Ectodermal cell (in vitro differentiated cells): Measurements from ENCODE around the gene SPIN1.
"Not testable (repeated sequence)": the region's sequence is repeated elsewhere in the genome, so short reads cannot be mapped to it uniquely, and the experiment has no call there.

Source experiments
- H3K27ac ChIP-seq: 2 replicates; pipeline ENCODE4 v1.7.0; 2013; ENCODE audit warnings: mild to moderate bottlenecking, low read depth, low read length; ENCODE audit not compliant: insufficient read depth, poor library complexity, severe bottlenecking
- H3K27me3 ChIP-seq: 2 replicates; pipeline ENCODE4 v1.7.0; 2013; ENCODE audit warnings: mild to moderate bottlenecking, low read length; ENCODE audit not compliant: insufficient read depth, control insufficient read depth, poor library complexity, severe bottlenecking
- H3K36me3 ChIP-seq: one replicate; pipeline ENCODE4 v1.7.0; 2013; ENCODE audit warnings: low read length; ENCODE audit not compliant: control insufficient read depth, insufficient read depth
- H3K4me1 ChIP-seq: one replicate; pipeline ENCODE4 v1.7.0; 2013; ENCODE audit warnings: low read length; ENCODE audit not compliant: control insufficient read depth, insufficient read depth
- H3K4me3 ChIP-seq: 2 replicates; pipeline ENCODE4 v1.7.0; 2013; ENCODE audit warnings: low read depth, low read length, control low read depth; ENCODE audit not compliant: insufficient read depth
- H3K9me3 ChIP-seq: 2 replicates; pipeline ENCODE4 v1.7.0; 2013; ENCODE audit warnings: mild to moderate bottlenecking, low read length, moderate library complexity; ENCODE audit not compliant: control insufficient read depth
- WGBS, 2 experiments: methylation state at CpG; one replicate each; pipeline ENCODE4 v1.1.7; 2013; ENCODE audit warnings: missing lambda C conversion rate in 2 of 2; 5-methylcytosine and 5-hydroxymethylcytosine counted together

Gene SPIN1

GRCh38 chr9:88364706-88365105 lies 23.5 kb upstream of the SPIN1 start:
- Histone ChIP-seq H3K4me3 (no peak overlapping the region), H3K27me3 (no peaks in the 10 kb centered on the region), H3K4me1 (no peaks in the 10 kb centered on the region), H3K9me3 (no peaks in the 10 kb centered on the region), H3K27ac (no peak overlapping the region), H3K36me3 (no peaks in the 10 kb centered on the region)
- 96 to 98% methylated on average over 2 of the region's 2 CpGs for WGBS, 2 experiments

GRCh38 chr9:88370346-88370745 lies 17.9 kb upstream of the SPIN1 start:
- no peaks in the 10 kb centered on the region for H3K9me3 ChIP-seq
- H3K4me3 ChIP-seq = no peak overlapping the region
- H3K36me3 ChIP-seq = no peaks in the 10 kb centered on the region
- no peaks in the 10 kb centered on the region for H3K27me3 ChIP-seq
- no peaks in the 10 kb centered on the region for H3K4me1 ChIP-seq
- no peak overlapping the region for H3K27ac ChIP-seq

DNA sequence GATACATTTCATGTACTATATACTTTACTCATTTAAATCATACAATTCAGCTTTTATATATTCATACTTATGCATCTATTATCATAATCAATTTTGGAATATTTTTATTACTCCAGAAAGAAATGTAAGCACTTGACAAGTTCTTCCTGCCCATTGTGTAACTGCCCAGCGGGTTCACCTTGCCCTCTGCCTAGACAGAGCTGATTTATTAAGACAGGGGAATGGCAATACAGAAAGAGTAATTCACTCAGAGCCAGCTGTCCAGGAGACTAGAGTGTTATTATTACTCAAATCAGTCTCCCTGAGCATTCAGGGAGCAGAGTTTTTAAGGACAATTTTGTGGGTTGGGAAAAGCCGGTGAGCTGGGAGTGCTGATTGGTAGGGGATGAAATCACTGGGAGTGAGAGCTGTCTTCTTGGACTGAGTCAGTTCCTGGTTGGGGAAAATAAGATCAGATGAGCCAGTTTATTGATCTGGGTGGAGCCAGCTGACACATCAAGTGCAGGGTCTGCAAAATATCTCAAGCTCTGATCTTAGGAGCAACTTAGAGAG lies 16.1 kb upstream of the SPIN1 start:
- H3K9me3 ChIP-seq = no peaks in the 10 kb centered on the region
- WGBS, 2 experiments = 54 to 74% methylated on average over 2 of the region's 2 CpGs
- no peak overlapping the region for H3K27ac ChIP-seq
- no peaks in the 10 kb centered on the region for H3K27me3 ChIP-seq
- H3K4me3 ChIP-seq = no peak overlapping the region
- no peaks in the 10 kb centered on the region for H3K36me3 ChIP-seq
- H3K4me1 ChIP-seq = no peaks in the 10 kb centered on the region

- no peaks in the 10 kb centered on the region for H3K36me3 ChIP-seq
- WGBS, 2 experiments = 89% methylated on average over 4 to 5 of the region's 5 CpGs
Measured at GRCh38 chr9:88373045-88373444, 15.2 kb upstream of the SPIN1 start.

DNA sequence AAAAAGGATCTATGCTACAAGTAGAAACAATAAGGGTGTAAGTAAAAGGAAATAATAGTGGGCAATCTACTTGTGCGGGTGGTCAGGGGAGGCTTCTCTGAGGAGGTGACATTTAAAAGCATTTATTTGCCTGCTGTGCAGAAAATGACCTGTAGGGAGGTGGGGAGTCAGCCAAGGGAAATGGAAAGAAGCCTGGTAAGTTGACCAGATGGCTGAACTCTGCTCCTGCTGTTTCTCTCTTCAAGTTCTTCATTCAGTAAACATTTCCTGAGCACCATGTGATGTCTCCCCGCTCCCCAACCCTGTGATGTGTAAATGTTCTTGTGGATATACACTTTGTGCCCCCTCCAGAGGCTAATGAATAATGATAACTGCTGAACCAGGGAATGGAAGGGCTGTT lies 9.9 kb upstream of the SPIN1 start:
- Histone ChIP-seq H3K36me3 (no peaks in the 10 kb centered on the region), H3K4me3 (no peak overlapping the region), H3K27me3 (no peaks in the 10 kb centered on the region), H3K4me1 (no peaks in the 10 kb centered on the region), H3K9me3 (no peaks in the 10 kb centered on the region), H3K27ac (no peak overlapping the region)
- WGBS, 2 experiments = 30 to 40% methylated on average over 1 to 2 of the region's 2 CpGs

More at GRCh38 chr9:88373045-88373444, 15.2 kb upstream of the SPIN1 start:
- Histone ChIP-seq H3K9me3 (no peaks in the 10 kb centered on the region), H3K4me1 (no peaks in the 10 kb centered on the region), H3K27ac (no peak overlapping the region), H3K4me3 (no peak overlapping the region), H3K27me3 (no peaks in the 10 kb centered on the region)

DNA sequence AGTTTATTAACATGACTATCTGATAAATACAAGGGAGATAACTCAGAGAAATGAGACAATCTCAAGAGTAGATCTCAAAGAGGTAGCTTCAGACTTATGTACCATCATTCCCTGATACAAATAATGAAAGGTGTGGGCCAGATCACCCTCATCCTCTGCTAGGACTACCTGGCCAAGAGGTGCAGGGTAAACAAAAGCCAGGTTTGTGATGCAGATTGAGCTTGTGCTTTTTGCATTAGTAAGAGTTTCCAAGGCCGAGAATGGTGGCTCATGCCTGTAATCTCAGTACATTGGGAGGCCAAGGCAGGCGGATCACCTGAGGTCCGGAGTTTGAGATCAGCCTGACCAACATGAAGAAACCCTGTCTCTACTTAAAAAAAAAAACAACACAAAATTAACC lies 8.9 kb upstream of the SPIN1 start:
- H3K27me3 ChIP-seq = no peaks in the 10 kb centered on the region
- H3K36me3 ChIP-seq = no peaks in the 10 kb centered on the region
- WGBS, 2 experiments = 78 to 80% methylated on average over 3 of the region's 3 CpGs

DNA sequence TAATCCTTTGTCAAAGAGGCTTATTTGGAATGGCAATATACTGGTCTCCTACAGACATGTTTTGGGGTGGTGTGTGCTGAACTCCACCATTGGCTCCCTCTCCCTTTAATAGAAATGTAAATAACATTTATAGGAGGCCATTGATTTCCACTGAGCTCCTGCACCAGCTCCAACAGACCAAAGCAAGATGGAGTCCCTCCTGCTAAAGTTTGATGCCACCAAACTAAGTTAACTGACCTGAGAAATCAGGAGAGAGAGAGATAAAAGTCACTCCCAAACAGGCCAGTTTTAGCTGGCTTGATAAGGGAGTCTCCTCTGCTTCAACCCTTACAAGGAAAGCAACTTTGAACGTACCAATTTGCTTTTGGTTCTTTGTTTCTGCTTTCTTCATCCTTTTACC lies 8.1 kb upstream of the SPIN1 start:
- 81 to 88% methylated on average over 1 of the region's 1 CpG for WGBS, 2 experiments
- Histone ChIP-seq H3K27ac (no peak overlapping the region), H3K9me3 (no peaks in the 10 kb centered on the region), H3K36me3 (no peaks in the 10 kb centered on the region), H3K4me1 (no peaks in the 10 kb centered on the region), H3K4me3 (no peak overlapping the region), H3K27me3 (no peaks in the 10 kb centered on the region)

More for the DNA sequence above, 8.9 kb upstream of the SPIN1 start:
- H3K9me3 ChIP-seq = no peaks in the 10 kb centered on the region
- H3K4me3 ChIP-seq = no peak overlapping the region
- no peak overlapping the region for H3K27ac ChIP-seq
- no peaks in the 10 kb centered on the region for H3K4me1 ChIP-seq

- not testable (repeated sequence) for H3K4me3 ChIP-seq, H3K36me3 ChIP-seq, H3K4me1 ChIP-seq, H3K9me3 ChIP-seq, H3K27ac ChIP-seq, H3K27me3 ChIP-seq
- WGBS, 2 experiments = 94% methylated on average over 10 of the region's 10 CpGs
Measured at GRCh38 chr9:88381322-88381721, 6.9 kb upstream of the SPIN1 start.

- WGBS, 2 experiments = 92 to 98% methylated on average over 3 of the region's 3 CpGs
Measured at GRCh38 chr9:88383176-88383575, 5.1 kb upstream of the SPIN1 start.

GRCh38 chr9:88386137-88386536 lies 2.1 kb upstream of the SPIN1 start:
- 94 to 98% methylated on average over 4 of the region's 4 CpGs for WGBS, 2 experiments

More at GRCh38 chr9:88383176-88383575, 5.1 kb upstream of the SPIN1 start:
- Histone ChIP-seq H3K27me3 (peaks cover 14% of the 10 kb centered on the region), H3K36me3 (no peaks in the 10 kb centered on the region), H3K4me1 (no peaks in the 10 kb centered on the region), H3K27ac (no peak overlapping the region), H3K4me3 (no peak overlapping the region), H3K9me3 (no peaks in the 10 kb centered on the region)

GRCh38 chr9:88387036-88387551 lies 1.1 kb upstream of the SPIN1 start:
- no peaks in the 10 kb centered on the region for H3K9me3 ChIP-seq
- peak overlapping the region; percentile 81 for H3K4me3 ChIP-seq
- no peaks in the 10 kb centered on the region for H3K36me3 ChIP-seq
- peaks cover 14% of the 10 kb centered on the region for H3K27me3 ChIP-seq
- H3K27ac ChIP-seq = no peak overlapping the region
- H3K4me1 ChIP-seq = peaks cover 4% of the 10 kb centered on the region
- 22 to 26% methylated on average over 14 of the region's 14 CpGs for WGBS, 2 experiments

More at GRCh38 chr9:88386137-88386536, 2.1 kb upstream of the SPIN1 start:
- H3K27ac ChIP-seq, H3K36me3 ChIP-seq, H3K4me1 ChIP-seq, H3K9me3 ChIP-seq, H3K4me3 ChIP-seq: not testable (repeated sequence)
- peaks cover 14% of the 10 kb centered on the region for H3K27me3 ChIP-seq
